HEK293 (cell line): Measurements from ENCODE around the gene NARF.

ENCODE experiments used
- CTCF ChIA-PET: fragments of 350-600 bp; formaldehyde crosslinking; extraction: SDS; loops from one replicate; lab custom pipeline; 2021; ENCODE audit warnings: antibody characterized with exemption; lab: Yijun Ruan, JAX
- POLR2A ChIA-PET: fragments of 300-600 bp; formaldehyde crosslinking; extraction: SDS; loops from one replicate; lab custom pipeline; 2020; ENCODE audit warnings: antibody characterized with exemption, inconsistent platforms; lab: Yijun Ruan, JAX
- H3K27ac ChIP-seq: fragments of 200-500 bp; sonication (Bioruptor generic); 2 replicates; pipeline ENCODE4 v1.5.1; 2014; ENCODE audit warnings: low read depth, low read length, control low read depth, inconsistent platforms; ENCODE audit errors: extremely low read depth
- H3K36me3 ChIP-seq, 2 experiments: fragments of 200-500 bp in 1 of 2; sonication (Bioruptor generic) in 1 of 2; 1 replicate in 1 of 2; 2 replicates in 1 of 2; pipeline ENCODE4 v1.5.1; 2014 to 2017; ENCODE audit warnings: inconsistent platforms in 2 of 2, low read length in 2 of 2; ENCODE audit not compliant: control insufficient read depth in 2 of 2, insufficient read depth in 1 of 2
- H3K4me1 ChIP-seq: fragments of 200-500 bp; sonication (Bioruptor generic); 2 replicates; pipeline ENCODE4 v1.5.1; 2014; ENCODE audit warnings: mild to moderate bottlenecking, low read length, inconsistent platforms; ENCODE audit not compliant: control insufficient read depth, insufficient read depth
- H3K4me3 ChIP-seq: 2 replicates; pipeline ENCODE4 v1.5.1; 2011; ENCODE audit warnings: low read depth, mild to moderate bottlenecking, control low read depth, low read length, moderate library complexity
- H3K9me3 ChIP-seq: fragments of 200-500 bp; sonication (Bioruptor generic); 2 replicates; pipeline ENCODE4 v1.5.1; 2014; ENCODE audit warnings: low read depth, low read length, inconsistent platforms; ENCODE audit not compliant: control insufficient read depth, insufficient read depth
- EGR2 ChIP-seq: fragments of 450-650 bp; formaldehyde crosslinking; IDR thresholded peaks from 2 replicates; pipeline ENCODE4 v1.5.1; 2016; ENCODE audit warnings: low read depth, missing biosample characterization, missing genetic modification characterization
- GFI1B ChIP-seq: fragments of 450-650 bp; formaldehyde crosslinking; IDR thresholded peaks from 2 replicates; pipeline ENCODE4 v1.5.1; 2016; ENCODE audit warnings: missing biosample characterization, missing genetic modification characterization
- HOXC10 ChIP-seq: sonication (generic); formaldehyde crosslinking; IDR thresholded peaks from 2 replicates; pipeline ENCODE4 v1.8.1; 2023; ENCODE audit warnings: mild to moderate bottlenecking, missing genetic modification reagents
- KLF16 ChIP-seq: fragments of 450-650 bp; formaldehyde crosslinking; IDR thresholded peaks from 2 replicates; pipeline ENCODE4 v1.5.1; 2017; ENCODE audit warnings: missing biosample characterization, missing genetic modification characterization
- KLF7 ChIP-seq: fragments of 450-650 bp; formaldehyde crosslinking; IDR thresholded peaks from 2 replicates; pipeline ENCODE4 v1.5.1; 2016; ENCODE audit warnings: missing biosample characterization, missing genetic modification characterization, borderline replicate concordance
- MYNN ChIP-seq: fragments of 450-650 bp; formaldehyde crosslinking; IDR thresholded peaks from 2 replicates; pipeline ENCODE4 v1.5.1; 2016; ENCODE audit warnings: missing biosample characterization, missing genetic modification characterization, borderline replicate concordance
- PATZ1 ChIP-seq: fragments of 450-650 bp; formaldehyde crosslinking; IDR thresholded peaks from 2 replicates; pipeline ENCODE4 v1.5.1; 2016; ENCODE audit warnings: missing biosample characterization, missing genetic modification characterization
- SP2 ChIP-seq: fragments of 450-650 bp; formaldehyde crosslinking; IDR thresholded peaks from 2 replicates; pipeline ENCODE4 v1.5.1; 2016; ENCODE audit warnings: missing biosample characterization, missing genetic modification characterization
- TCF7L2 ChIP-seq: IDR thresholded peaks from 2 replicates; pipeline ENCODE4 v1.6.1; 2011; ENCODE audit warnings: low read depth, mild to moderate bottlenecking, inconsistent platforms, low read length, moderate library complexity, borderline replicate concordance
- ZBTB20 ChIP-seq: fragments of 450-650 bp; formaldehyde crosslinking; IDR thresholded peaks from 2 replicates; pipeline ENCODE4 v1.5.1; 2016; ENCODE audit warnings: missing biosample characterization, missing genetic modification characterization
- ZBTB21 ChIP-seq: fragments of 450-650 bp; formaldehyde crosslinking; IDR thresholded peaks from 2 replicates; pipeline ENCODE4 v1.5.1; 2017; ENCODE audit warnings: missing biosample characterization, missing genetic modification characterization
- ZBTB7A ChIP-seq: fragments of 450-650 bp; formaldehyde crosslinking; IDR thresholded peaks from 2 replicates; pipeline ENCODE4 v1.5.1; 2016; ENCODE audit warnings: low read depth, missing biosample characterization, missing genetic modification characterization
- ZEB2 ChIP-seq: fragments of 450-650 bp; formaldehyde crosslinking; IDR thresholded peaks from 2 replicates; pipeline ENCODE4 v1.5.1; 2016; ENCODE audit warnings: missing biosample characterization, missing genetic modification characterization
- ZIC2 ChIP-seq: fragments of 450-650 bp; formaldehyde crosslinking; IDR thresholded peaks from 2 replicates; pipeline ENCODE4 v1.5.1; 2016; ENCODE audit warnings: missing biosample characterization, missing genetic modification characterization
- ZNF112 ChIP-seq: fragments of 450-650 bp; formaldehyde crosslinking; IDR thresholded peaks from 2 replicates; pipeline ENCODE4 v1.5.0; 2017; ENCODE audit warnings: missing biosample characterization, missing genetic modification characterization
- ZNF148 ChIP-seq: fragments of 450-650 bp; formaldehyde crosslinking; IDR thresholded peaks from 2 replicates; pipeline ENCODE4 v1.5.0; 2017; ENCODE audit warnings: missing biosample characterization, missing genetic modification characterization, borderline replicate concordance
- ZNF202 ChIP-seq: fragments of 450-650 bp; formaldehyde crosslinking; IDR thresholded peaks from 2 replicates; pipeline ENCODE4 v1.5.1; 2016; ENCODE audit warnings: missing biosample characterization, missing genetic modification characterization, borderline replicate concordance
- ZNF26 ChIP-seq: fragments of 450-650 bp; formaldehyde crosslinking; IDR thresholded peaks from 2 replicates; pipeline ENCODE4 v1.5.1; 2016; ENCODE audit warnings: missing biosample characterization, missing genetic modification characterization
- ZNF354C ChIP-seq: fragments of 450-650 bp; formaldehyde crosslinking; IDR thresholded peaks from 2 replicates; pipeline ENCODE4 v1.5.1; 2016; ENCODE audit warnings: missing biosample characterization, missing genetic modification characterization, low read depth, borderline replicate concordance
- ZNF37A ChIP-seq: fragments of 450-650 bp; IDR thresholded peaks from 2 replicates; pipeline ENCODE4 v1.5.1; 2018; ENCODE audit warnings: missing biosample characterization, missing genetic modification characterization
- ZNF391 ChIP-seq: fragments of 450-650 bp; formaldehyde crosslinking; IDR thresholded peaks from 2 replicates; pipeline ENCODE4 v1.5.1; 2016; ENCODE audit warnings: low read depth, missing biosample characterization, missing genetic modification characterization, borderline replicate concordance
- ZNF416 ChIP-seq: fragments of 450-650 bp; formaldehyde crosslinking; IDR thresholded peaks from 2 replicates; pipeline ENCODE4 v1.5.1; 2016; ENCODE audit warnings: missing biosample characterization, missing genetic modification characterization
- ZNF473 ChIP-seq: fragments of 450-650 bp; formaldehyde crosslinking; IDR thresholded peaks from 2 replicates; pipeline ENCODE4 v1.5.1; 2017; ENCODE audit warnings: missing biosample characterization, missing genetic modification characterization
- ZNF510 ChIP-seq: fragments of 450-650 bp; formaldehyde crosslinking; IDR thresholded peaks from 2 replicates; pipeline ENCODE4 v1.5.1; 2018; ENCODE audit warnings: mild to moderate bottlenecking, missing genetic modification characterization, missing biosample characterization; ENCODE audit not compliant: insufficient replicate concordance
- ZNF580 ChIP-seq: fragments of 450-650 bp; formaldehyde crosslinking; IDR thresholded peaks from 2 replicates; pipeline ENCODE4 v1.5.1; 2016; ENCODE audit warnings: missing biosample characterization, missing genetic modification characterization
- ZNF596 ChIP-seq: fragments of 450-650 bp; IDR thresholded peaks from 2 replicates; pipeline ENCODE4 v1.5.0; 2018; ENCODE audit warnings: missing biosample characterization, mild to moderate bottlenecking, missing genetic modification characterization, moderate library complexity
- ZNF785 ChIP-seq: fragments of 450-650 bp; formaldehyde crosslinking; IDR thresholded peaks from 2 replicates; pipeline ENCODE4 v1.5.1; 2016; ENCODE audit warnings: missing biosample characterization, missing genetic modification characterization

NARF gene

GRCh38 chr17:82464567-82464929 is 6.0 kb downstream of the NARF start (continued):
- TF ChIP-seq PATZ1 (tag by site-specific recombination), result no peak
- no peak for TF ChIP-seq ZNF580
- TF ChIP-seq KLF16 (tag by site-specific recombination), result no peak
- no peak for TF ChIP-seq ZNF354C (tag by site-specific recombination)
- no peak for TF ChIP-seq ZNF391 (tag by site-specific recombination)
- no peak for TF ChIP-seq ZNF510 (tag by site-specific recombination)
- TF ChIP-seq GFI1B (tag by site-specific recombination), result no peak
- TF ChIP-seq ZBTB7A (tag by site-specific recombination), result no peak
- TF ChIP-seq ZNF202 (tag by site-specific recombination), result no peak

- H3K27ac ChIP-seq, result no peak overlapping the region
- H3K9me3 ChIP-seq, result no peaks in the 10 kb centered on the region
- no peak for TF ChIP-seq ZNF785 (tag by site-specific recombination)
- TF ChIP-seq ZIC2 (tag by site-specific recombination), result peak; percentile 80
- peaks cover 41 to 95% of the 10 kb centered on the region in 2 experiments for H3K36me3 ChIP-seq
- H3K4me1 ChIP-seq, result no peaks in the 10 kb centered on the region
- ChIA-PET POLR2A (no interaction called here), CTCF (no interaction called here)
- no peak overlapping the region for H3K4me3 ChIP-seq
Observed at GRCh38 chr17:82465023-82465603, 6.6 kb downstream of the NARF start.

GRCh38 chr17:82468692-82469091 is 10.2 kb downstream of the NARF start:
- no peak overlapping the region for H3K4me3 ChIP-seq
- H3K36me3 ChIP-seq, result peaks cover 47 to 75% of the 10 kb centered on the region in 2 experiments
- POLR2A ChIA-PET, result interaction anchor here (1.1 kb wide), 1 partner anchor 11 kb away, joined by 5 read pairs; the partner anchor contains the start of gene NARF
- TF ChIP-seq MYNN (no peak), TCF7L2 (no peak), ZNF26 (tag by site-specific recombination) (no peak), EGR2 (tag by site-specific recombination) (no peak), ZNF473 (tag by site-specific recombination) (no peak), ZNF416 (tag by site-specific recombination) (no peak), HOXC10 (CRISPR knock-in tag) (no peak), ZNF785 (tag by site-specific recombination) (no peak), SP2 (no peak), ZNF112 (tag by site-specific recombination) (no peak), ZBTB21 (no peak), ZNF596 (no peak), ZBTB20 (no peak), ZNF148 (tag by site-specific recombination) (no peak), KLF7 (tag by site-specific recombination) (no peak), ZNF37A (tag by site-specific recombination) (no peak), ZEB2 (tag by site-specific recombination) (no peak)
- CTCF ChIA-PET, result interaction anchor here (0.5 to 0.8 kb wide), 3 partner anchors 12 to 135 kb away, joined by 3 to 4 read pairs (median 3); no protein-coding TSS in a partner anchor
- H3K9me3 ChIP-seq, result no peaks in the 10 kb centered on the region
- H3K4me1 ChIP-seq, result no peaks in the 10 kb centered on the region
- no peak overlapping the region for H3K27ac ChIP-seq
